ES-I3 (cell line): Measurements from ENCODE around the gene CDK19.
"Not testable (repeated sequence)": the region's sequence is repeated elsewhere in the genome, so short reads cannot be mapped to it uniquely, and the experiment has no call there.

Experiments used
- H3K36me3 ChIP-seq: 2 replicates; pipeline ENCODE4 v1.6.1; 2013; ENCODE audit warnings: mild to moderate bottlenecking, low read length, control low read depth, moderate library complexity; ENCODE audit not compliant: insufficient read depth
- H3K4me1 ChIP-seq: 2 replicates; pipeline ENCODE4 v1.6.1; 2013; ENCODE audit warnings: mild to moderate bottlenecking, control low read depth, low read length; ENCODE audit not compliant: insufficient read depth
- H3K9ac ChIP-seq: 2 replicates; pipeline ENCODE4 v1.6.1; 2013; ENCODE audit warnings: low read depth, mild to moderate bottlenecking, low read length, moderate library complexity
- H3K9me3 ChIP-seq: 2 replicates; pipeline ENCODE4 v1.6.1; 2013; ENCODE audit warnings: mild to moderate bottlenecking, low read length, moderate library complexity; ENCODE audit not compliant: control insufficient read depth, insufficient read depth

Gene CDK19

GRCh38 chr6:110719601-110720000, 95.7 kb downstream of the CDK19 start:
- not testable (repeated sequence) for H3K4me1 ChIP-seq, H3K36me3 ChIP-seq, H3K9ac ChIP-seq, H3K9me3 ChIP-seq

- no peak overlapping the region for H3K9ac ChIP-seq
- H3K36me3 ChIP-seq, result no peaks in the 10 kb centered on the region
- no peaks in the 10 kb centered on the region for H3K9me3 ChIP-seq
- no peaks in the 10 kb centered on the region for H3K4me1 ChIP-seq
These were observed 101.1 kb downstream of the CDK19 start for GRCh38 chr6:110714143-110714542.

GRCh38 chr6:110712238-110712637, 103.0 kb downstream of the CDK19 start:
- 0 out of 2 replicates have a peak, but pooled peaks cover 6% of the 10 kb centered on the region for H3K4me1 ChIP-seq
- no peaks in the 10 kb centered on the region for H3K9me3 ChIP-seq
- no peaks in the 10 kb centered on the region for H3K36me3 ChIP-seq
- H3K9ac ChIP-seq, result no peak overlapping the region

GRCh38 chr6:110710115-110710514, 105.2 kb downstream of the CDK19 start:
- no peaks in the 10 kb centered on the region for H3K36me3 ChIP-seq
- H3K9ac ChIP-seq, result no peak overlapping the region
- 0 out of 2 replicates have a peak, but pooled peaks cover 6% of the 10 kb centered on the region for H3K4me1 ChIP-seq
- H3K9me3 ChIP-seq, result no peaks in the 10 kb centered on the region

- Histone ChIP-seq H3K9ac (no peak overlapping the region), H3K36me3 (no peaks in the 10 kb centered on the region), H3K4me1 (0 out of 2 replicates have a peak, but pooled peaks cover 6% of the 10 kb centered on the region), H3K9me3 (no peaks in the 10 kb centered on the region)
These were observed 106.8 kb downstream of the CDK19 start for GRCh38 chr6:110708295-110708950.

GRCh38 chr6:110705543-110705942, 109.7 kb downstream of the CDK19 start:
- Histone ChIP-seq H3K9me3 (no peaks in the 10 kb centered on the region), H3K9ac (no peak overlapping the region), H3K4me1 (0 out of 2 replicates have a peak, but pooled peaks cover 6% of the 10 kb centered on the region), H3K36me3 (no peaks in the 10 kb centered on the region)

- Histone ChIP-seq H3K9me3 (no peaks in the 10 kb centered on the region), H3K9ac (no peak overlapping the region), H3K36me3 (no peaks in the 10 kb centered on the region), H3K4me1 (0 out of 2 replicates have a peak, but pooled peaks cover 6% of the 10 kb centered on the region)
These were observed 111.2 kb downstream of the CDK19 start for GRCh38 chr6:110703906-110704594.

GRCh38 chr6:110703010-110703905, 112.0 kb downstream of the CDK19 start:
- Histone ChIP-seq H3K36me3 (no peaks in the 10 kb centered on the region), H3K9me3 (no peaks in the 10 kb centered on the region), H3K4me1 (no peaks in the 10 kb centered on the region), H3K9ac (no peak overlapping the region)

- Histone ChIP-seq H3K4me1 (no peaks in the 10 kb centered on the region), H3K36me3 (no peaks in the 10 kb centered on the region), H3K9ac (no peak overlapping the region), H3K9me3 (no peaks in the 10 kb centered on the region)
These were observed 115.5 kb downstream of the CDK19 start for GRCh38 chr6:110699780-110700179.

- H3K9me3 ChIP-seq, result no peaks in the 10 kb centered on the region
- H3K36me3 ChIP-seq, result no peaks in the 10 kb centered on the region
- no peak overlapping the region for H3K9ac ChIP-seq
- H3K4me1 ChIP-seq, result peaks cover 5% of the 10 kb centered on the region; the same call in 1 of the 2 replicates
These were observed 121.3 kb downstream of the CDK19 start for GRCh38 chr6:110693994-110694393.

- Histone ChIP-seq H3K4me1 (peaks cover 9% of the 10 kb centered on the region; the same call in 1 of the 2 replicates), H3K9ac (no peak overlapping the region), H3K9me3 (no peaks in the 10 kb centered on the region), H3K36me3 (no peaks in the 10 kb centered on the region)
These were observed 122.0 kb downstream of the CDK19 start for GRCh38 chr6:110693296-110693695.

- Histone ChIP-seq H3K9me3 (no peaks in the 10 kb centered on the region), H3K4me1 (peaks cover 9% of the 10 kb centered on the region; the same call in 1 of the 2 replicates), H3K36me3 (no peaks in the 10 kb centered on the region), H3K9ac (no peak overlapping the region)
These were observed 124.4 kb downstream of the CDK19 start for GRCh38 chr6:110690916-110691315.

GRCh38 chr6:110690106-110690654, 125.1 kb downstream of the CDK19 start:
- Histone ChIP-seq H3K36me3 (no peaks in the 10 kb centered on the region), H3K4me1 (peaks cover 9% of the 10 kb centered on the region; the same call in 1 of the 2 replicates), H3K9ac (no peak overlapping the region), H3K9me3 (no peaks in the 10 kb centered on the region)

GRCh38 chr6:110689275-110689935, 125.9 kb downstream of the CDK19 start:
- Histone ChIP-seq H3K9ac (no peak overlapping the region), H3K4me1 (peaks cover 9% of the 10 kb centered on the region; the same call in 1 of the 2 replicates), H3K36me3 (no peaks in the 10 kb centered on the region), H3K9me3 (no peaks in the 10 kb centered on the region)
